ENCODE measurements around the gene ZNF496. TPM values are rescaled to one million over a fixed set of nuclear protein-coding genes. Genes with fewer than 3 reads are reported as not detected.
"Not testable (repeated sequence)": the region's sequence is repeated elsewhere in the genome, so short reads cannot be mapped to it uniquely, and the experiment has no call there.

Gene ZNF496
- total RNA-seq, 1 donor from 2014 or later: 47.1 TPM

DNA sequence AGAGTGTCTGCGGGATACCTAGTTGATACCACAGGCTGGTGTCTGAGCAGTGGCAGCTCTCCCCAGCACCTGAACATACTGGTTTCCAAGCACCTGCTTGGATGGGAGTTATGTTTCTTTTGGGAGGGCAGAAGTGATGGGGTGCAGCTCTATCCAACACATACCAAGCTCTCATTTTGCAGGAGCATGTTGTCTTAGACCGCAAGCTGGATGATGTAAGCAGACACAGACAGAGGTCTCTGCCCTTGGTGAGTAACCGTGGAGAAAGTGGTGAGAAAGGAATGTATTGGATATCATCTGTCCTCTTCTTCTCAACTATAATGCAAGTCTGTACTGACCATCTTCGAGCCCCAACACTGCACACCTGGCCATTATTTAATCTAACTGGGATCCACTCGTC is 37.4 kb downstream of the ZNF496 start:
- no peak for DNase-seq (ENCODE audit: extremely low spot score, unreplicated experiment)
- no peak overlapping the region for H3K4me3 Mint-ChIP-seq
- no peak for TF ChIP-seq CTCF (conservative IDR thresholded peaks at IDR 0.05)
- peaks cover 8% of the 10 kb centered on the region for H3K36me3 Mint-ChIP-seq
- no peak overlapping the region for H3K27ac Mint-ChIP-seq
- no peaks in the 10 kb centered on the region for H3K9me3 Mint-ChIP-seq
- no peaks in the 10 kb centered on the region for H3K4me1 Mint-ChIP-seq (ENCODE audit: unreplicated experiment)
- H3K27me3 Mint-ChIP-seq: no peaks in the 10 kb centered on the region

GRCh38 chr1:247293047-247293446 is 38.6 kb downstream of the ZNF496 start:
- no peaks in the 10 kb centered on the region for H3K4me1 Mint-ChIP-seq (ENCODE audit: unreplicated experiment)
- H3K36me3 Mint-ChIP-seq: peaks cover 7% of the 10 kb centered on the region
- no peak for DNase-seq (ENCODE audit: extremely low spot score, unreplicated experiment)
- peaks cover 8% of the 10 kb centered on the region for H3K9me3 Mint-ChIP-seq
- no peaks in the 10 kb centered on the region for H3K27me3 Mint-ChIP-seq
- no peak overlapping the region for H3K4me3 Mint-ChIP-seq
- H3K27ac Mint-ChIP-seq: no peak overlapping the region
- TF ChIP-seq CTCF (conservative IDR thresholded peaks at IDR 0.05): no peak

- peaks cover 15% of the 10 kb centered on the region for H3K9me3 Mint-ChIP-seq
- H3K27me3 Mint-ChIP-seq: no peaks in the 10 kb centered on the region
- no peak for TF ChIP-seq CTCF (conservative IDR thresholded peaks at IDR 0.05)
- no peaks in the 10 kb centered on the region for H3K4me1 Mint-ChIP-seq (ENCODE audit: unreplicated experiment)
- DNase-seq (ENCODE audit: extremely low spot score, unreplicated experiment): no peak
- H3K36me3 Mint-ChIP-seq: peaks cover 9% of the 10 kb centered on the region
- H3K4me3 Mint-ChIP-seq: no peak overlapping the region
- no peak overlapping the region for H3K27ac Mint-ChIP-seq
Measured at GRCh38 chr1:247291833-247292561, 39.7 kb downstream of the ZNF496 start.

- H3K4me1 Mint-ChIP-seq (ENCODE audit: unreplicated experiment): no peaks in the 10 kb centered on the region
Measured at GRCh38 chr1:247291161-247291560, 40.5 kb downstream of the ZNF496 start.

DNA sequence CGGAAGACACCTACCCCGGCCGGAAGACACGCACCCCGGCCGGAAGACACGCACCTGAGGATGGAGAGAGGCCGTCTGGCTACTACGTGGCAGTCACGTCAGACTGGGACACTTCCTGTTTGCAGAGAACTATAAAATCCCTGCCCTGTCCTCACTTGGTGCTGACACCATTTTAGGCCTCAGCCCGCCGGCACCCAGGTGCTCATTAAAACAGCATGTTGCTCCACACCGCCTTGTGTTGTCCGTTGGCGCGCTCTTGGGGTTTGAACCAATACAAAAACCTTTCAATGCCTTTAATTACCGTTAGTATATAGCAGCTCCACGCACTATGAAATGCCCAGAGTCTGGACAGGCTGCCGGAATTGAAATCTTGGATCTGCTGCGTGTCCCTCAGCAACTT is 41.1 kb downstream of the ZNF496 start:
- TF ChIP-seq CTCF (conservative IDR thresholded peaks at IDR 0.05): no peak
- Mint-ChIP-seq H3K27ac (no peak overlapping the region), H3K4me1 (ENCODE audit: unreplicated experiment) (no peaks in the 10 kb centered on the region), H3K4me3 (no peak overlapping the region), H3K27me3 (no peaks in the 10 kb centered on the region), H3K9me3 (peaks cover 21% of the 10 kb centered on the region), H3K36me3 (peaks cover 14% of the 10 kb centered on the region)
- DNase-seq (ENCODE audit: extremely low spot score, unreplicated experiment): no peak

More at GRCh38 chr1:247291161-247291560, 40.5 kb downstream of the ZNF496 start:
- Mint-ChIP-seq H3K36me3 (peaks cover 9% of the 10 kb centered on the region), H3K27me3 (no peaks in the 10 kb centered on the region), H3K9me3 (peaks cover 17% of the 10 kb centered on the region), H3K27ac (no peak overlapping the region), H3K4me3 (no peak overlapping the region)
- TF ChIP-seq CTCF (conservative IDR thresholded peaks at IDR 0.05): no peak
- DNase-seq (ENCODE audit: extremely low spot score, unreplicated experiment): no peak

DNA sequence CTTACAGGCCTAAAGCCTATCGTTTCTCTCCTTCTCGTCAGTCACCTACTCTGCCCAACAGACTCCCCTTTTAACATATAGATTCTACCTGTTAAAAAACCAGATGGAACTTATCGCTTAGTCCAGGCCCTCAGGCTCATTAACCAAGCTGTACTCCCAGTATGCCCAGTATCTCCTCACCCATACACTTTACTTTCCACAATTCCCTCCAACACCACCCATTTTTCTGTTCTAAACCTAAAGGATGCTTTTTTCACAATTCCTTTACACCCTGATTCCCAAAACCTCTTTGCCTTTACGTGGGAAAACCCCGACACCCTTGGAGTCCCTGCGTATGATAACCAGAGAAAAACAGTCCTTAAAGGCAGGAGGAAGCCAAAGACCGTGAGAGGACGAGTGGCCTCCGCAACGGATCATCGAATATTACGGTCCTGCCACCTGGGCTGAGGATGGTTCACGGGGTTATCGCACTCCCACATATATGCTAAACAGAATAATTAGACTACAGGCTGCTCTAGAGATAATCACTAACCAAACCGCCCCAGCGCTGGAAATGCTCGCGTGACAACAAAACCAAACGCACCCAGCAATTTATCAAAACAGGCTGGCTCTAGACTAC is 42.3 kb downstream of the ZNF496 start:
- peaks cover 21% of the 10 kb centered on the region for H3K9me3 Mint-ChIP-seq

More for the DNA sequence above, 42.3 kb downstream of the ZNF496 start:
- not testable (repeated sequence) for H3K4me3 Mint-ChIP-seq; DNase-seq (ENCODE audit: extremely low spot score, unreplicated experiment); H3K27ac Mint-ChIP-seq; H3K27me3 Mint-ChIP-seq; H3K4me1 Mint-ChIP-seq (ENCODE audit: unreplicated experiment)
- H3K36me3 Mint-ChIP-seq: peaks cover 14% of the 10 kb centered on the region
